AG10803 (cell line): ENCODE measurements around the gene OR56A1.
"Not testable (repeated sequence)": the region's sequence is repeated elsewhere in the genome, so short reads cannot be mapped to it uniquely, and the experiment has no call there.

Source experiments
- DNase-seq: peaks from one replicate; pipeline ENCODE4 v3.0.0; 2010; ENCODE audit warnings: low read depth
- H3K4me3 ChIP-seq: 2 replicates; pipeline ENCODE4 v1.5.1; 2011; ENCODE audit warnings: mild to moderate bottlenecking, low read length, control low read depth
- CTCF ChIP-seq: conservative IDR thresholded peaks from 2 replicates; pipeline ENCODE4 v1.5.1; 2011; ENCODE audit warnings: mild to moderate bottlenecking, low read length, control low read depth, inconsistent platforms

The OR56A1 gene

DNA sequence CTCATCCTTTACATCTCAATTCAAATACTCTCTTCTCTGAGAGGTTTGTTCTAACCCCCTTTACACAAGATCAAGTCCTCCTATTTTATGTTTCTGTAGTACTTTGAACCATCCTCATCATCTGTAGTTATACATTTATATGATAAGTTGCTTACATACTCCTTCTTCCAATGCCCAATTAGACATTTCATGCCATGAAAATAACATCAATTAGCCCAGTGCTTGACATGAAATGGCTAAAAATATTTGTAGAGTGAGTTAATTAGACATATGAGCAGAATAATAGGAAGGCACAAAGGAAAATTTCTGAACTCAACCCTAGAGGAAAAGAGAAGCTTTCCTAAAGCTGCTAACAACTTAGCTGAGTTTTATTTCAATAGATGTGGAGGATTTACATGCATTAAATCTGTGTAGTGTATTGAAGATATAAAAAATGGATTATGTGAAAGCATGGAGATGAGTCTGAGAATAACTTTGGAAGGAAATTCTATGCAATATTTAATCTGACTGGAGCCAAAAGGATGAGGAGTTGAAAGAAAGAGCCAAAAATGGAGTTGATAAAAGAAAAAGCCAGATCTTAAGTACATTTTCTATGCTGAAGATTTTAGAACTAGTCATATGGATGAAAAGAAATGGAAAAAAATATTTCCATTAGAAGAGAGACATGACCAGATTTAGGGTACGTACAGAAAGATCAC lies at the start of gene OR56A1:
OR56A1 (minus strand) TSS at position 51 of the 698 bp plus-strand sequence. CDS start 3,066 bp downstream, outside the sequence.
- no peak for DNase-seq
- no peak within 1 kb of the TSS for H3K4me3 ChIP-seq
- TF ChIP-seq CTCF = no peak

DNA sequence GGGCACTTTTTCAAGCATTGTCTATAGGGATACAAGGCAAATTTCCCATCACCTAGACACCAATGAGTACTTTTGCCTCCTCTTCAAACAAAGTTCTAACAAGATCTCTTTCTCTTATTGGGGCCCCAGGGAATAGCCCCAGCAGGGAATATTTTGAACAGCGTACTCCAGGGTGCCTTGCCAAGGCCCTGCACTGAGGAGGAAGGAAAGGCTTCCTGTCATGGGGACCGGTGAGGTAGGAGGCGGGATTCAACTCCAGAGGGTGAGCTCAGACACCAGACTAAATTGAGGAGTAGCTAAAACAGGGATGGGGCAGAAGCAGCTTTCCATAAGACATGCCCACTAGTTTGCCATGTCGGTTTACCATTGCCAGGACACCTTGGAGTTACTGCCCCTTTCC lies 48.9 kb upstream of the OR56A1 start:
- no peak overlapping the region for H3K4me3 ChIP-seq
- no peak for TF ChIP-seq CTCF
- no peak for DNase-seq

DNA sequence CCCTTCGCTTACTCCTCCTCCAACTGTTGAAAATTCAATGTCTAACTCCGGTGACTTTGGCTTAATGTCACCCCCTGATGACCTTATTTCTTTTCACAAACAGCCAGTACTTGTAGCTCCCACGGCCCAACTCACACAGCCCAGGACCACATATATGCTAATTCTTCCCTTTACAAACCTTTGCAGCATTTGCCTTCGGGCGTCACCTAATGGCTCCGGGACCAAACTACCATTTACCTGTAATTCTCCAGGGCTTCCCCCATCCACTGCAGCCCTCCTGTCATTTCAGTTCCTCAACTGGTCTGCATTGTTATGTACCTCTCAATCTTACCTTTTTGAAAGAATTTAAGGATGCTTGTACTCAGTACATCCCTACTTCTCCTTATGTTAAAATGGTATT lies 47.2 kb upstream of the OR56A1 start:
- no peak for TF ChIP-seq CTCF
- DNase-seq = no peak
- no peak overlapping the region for H3K4me3 ChIP-seq

DNA sequence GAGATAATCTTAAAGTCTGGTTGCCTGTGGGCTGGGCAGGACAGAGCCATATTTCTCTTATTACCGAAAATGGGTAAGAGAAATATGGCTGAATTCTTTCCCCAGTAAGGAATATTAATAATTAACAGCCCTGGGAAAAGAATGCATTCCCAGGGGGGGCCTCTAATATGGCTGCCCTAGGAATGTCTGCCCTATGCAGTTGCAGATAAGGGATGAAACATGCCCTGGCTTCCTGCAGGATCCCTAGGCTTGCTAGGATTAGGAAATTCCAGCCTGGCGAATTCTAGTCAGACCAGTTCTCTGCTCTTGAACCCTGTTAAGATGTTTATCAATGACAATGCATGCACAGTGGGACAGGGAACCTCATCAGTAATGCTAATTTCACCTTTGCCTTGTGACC lies 45.9 kb upstream of the OR56A1 start:
- DNase-seq, H3K4me3 ChIP-seq: not testable (repeated sequence)

DNA sequence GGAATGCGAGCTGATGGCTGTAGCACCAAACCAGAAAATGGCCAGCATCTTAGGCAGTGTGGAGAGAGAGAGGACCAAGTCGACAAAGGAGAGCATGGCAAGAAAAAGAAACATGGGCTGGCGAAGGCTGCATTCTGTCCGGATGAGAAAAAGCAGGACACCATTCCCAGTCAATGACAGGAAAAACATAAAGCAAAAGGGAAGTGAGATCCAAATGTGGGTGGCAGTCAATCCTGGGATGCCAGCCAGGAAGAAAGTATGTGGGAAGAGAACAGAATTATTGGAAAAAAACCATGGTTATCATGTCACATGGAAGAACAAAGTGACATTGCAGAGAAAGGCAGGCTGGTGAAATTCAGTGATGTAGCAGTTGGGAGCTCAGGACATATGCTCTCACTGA lies 36.9 kb upstream of the OR56A1 start:
- H3K4me3 ChIP-seq = no peak overlapping the region
- no peak for TF ChIP-seq CTCF
- DNase-seq = no peak

- no peak for DNase-seq
- no peak overlapping the region for H3K4me3 ChIP-seq
- TF ChIP-seq CTCF = no peak
These were observed 32.3 kb upstream of the OR56A1 start for GRCh38 chr11:6062691-6063358.

DNA sequence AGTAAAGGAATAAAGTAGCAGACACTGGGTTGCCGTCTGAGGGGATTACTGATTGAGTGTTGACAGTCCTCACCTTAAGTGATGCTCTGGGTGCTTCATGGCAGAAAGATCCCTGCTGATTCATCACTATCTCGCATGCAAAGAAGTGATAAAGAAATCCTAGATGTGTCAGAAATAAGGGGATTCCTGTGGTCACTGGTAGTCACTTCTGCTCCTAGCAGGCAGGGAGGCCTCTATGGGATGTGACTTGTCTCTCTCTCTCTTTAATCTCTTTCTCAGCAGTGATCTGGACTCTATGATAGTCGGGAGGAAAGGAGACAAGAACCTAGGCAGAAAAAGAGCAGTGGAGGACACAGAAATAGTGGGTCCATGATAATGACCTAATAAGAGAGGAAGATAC lies 30.9 kb upstream of the OR56A1 start:
- no peak overlapping the region for H3K4me3 ChIP-seq
- TF ChIP-seq CTCF = no peak
- no peak for DNase-seq
